ENCODE measurements around the gene CTNNBL1.

CTNNBL1 gene

GRCh38 chr20:37757550-37757949 lies 63.7 kb downstream of the CTNNBL1 start:
- Histone ChIP-seq H4K91ac (ENCODE audit: low read depth, low read length) (no peak overlapping the region), H2BK120ac (ENCODE audit: insufficient read depth, low read length, poor library complexity) (no peak overlapping the region), H3K4me3 (ENCODE audit: low read depth, low read length) (no peak overlapping the region), H3K4me1 (ENCODE audit: control insufficient read depth in 1 of 2, insufficient read depth in 2 of 2, low read length in 2 of 2) (no peaks in the 10 kb centered on the region), H2BK12ac (ENCODE audit: low read length) (no peak overlapping the region), H4K8ac (ENCODE audit: low read depth, low read length) (no peak overlapping the region), H3K4me2 (ENCODE audit: low read length) (no peak overlapping the region), H3K27me3 (ENCODE audit: insufficient read depth, low read length) (no peaks in the 10 kb centered on the region), H3K36me3 (ENCODE audit: control insufficient read depth in 1 of 2, insufficient read depth in 2 of 2, low read length in 2 of 2) (peaks cover 7 to 12% of the 10 kb centered on the region in 2 experiments), H3K79me2 (ENCODE audit: control insufficient read depth, insufficient read depth, low read length, poor library complexity) (no peaks in the 10 kb centered on the region), H2BK5ac (ENCODE audit: low read depth, low read length, poor library complexity) (no peak overlapping the region), H3K4ac (ENCODE audit: low read depth, low read length) (no peak overlapping the region), H2AFZ (ENCODE audit: insufficient read depth, low read length, poor library complexity) (no peak overlapping the region), H3K14ac (ENCODE audit: low read length) (no peak overlapping the region), H4K12ac (ENCODE audit: low read depth, low read length) (no peak overlapping the region), H3K23ac (ENCODE audit: low read length) (no peak overlapping the region), H3K27ac (ENCODE audit: low read depth, low read length) (no peak overlapping the region), H3K18ac (ENCODE audit: low read length) (no peak overlapping the region), H3K79me1 (ENCODE audit: low read length) (no peaks in the 10 kb centered on the region), H3K9ac (ENCODE audit: low read length) (no peak overlapping the region), H3K9me3 (ENCODE audit: insufficient read depth, low read depth, low read length) (no peaks in the 10 kb centered on the region), H2AK5ac (ENCODE audit: low read length) (no peak overlapping the region)
- WGBS (ENCODE audit: extremely low coverage, insufficient coverage, insufficient read length), result no CpG with 5 or more reads among the region's 6 CpGs
- no peak for DNase-seq

GRCh38 chr20:37758332-37758731 lies 64.5 kb downstream of the CTNNBL1 start:
- H2BK5ac ChIP-seq (ENCODE audit: low read depth, low read length, poor library complexity), result no peak overlapping the region
- H3K9me3 ChIP-seq (ENCODE audit: insufficient read depth, low read depth, low read length), result no peaks in the 10 kb centered on the region
- H2AK5ac ChIP-seq (ENCODE audit: low read length), result no peak overlapping the region
- no peak overlapping the region for H3K4ac ChIP-seq (ENCODE audit: low read depth, low read length)
- H2AFZ ChIP-seq (ENCODE audit: insufficient read depth, low read length, poor library complexity), result no peak overlapping the region
- no peak overlapping the region for H3K27ac ChIP-seq (ENCODE audit: low read depth, low read length)
- H4K8ac ChIP-seq (ENCODE audit: low read depth, low read length), result no peak overlapping the region
- H3K14ac ChIP-seq (ENCODE audit: low read length), result no peak overlapping the region
- no CpG with 5 or more reads among the region's 5 CpGs for WGBS (ENCODE audit: extremely low coverage, insufficient coverage, insufficient read length)
- DNase-seq, result no peak
- H3K18ac ChIP-seq (ENCODE audit: low read length), result no peak overlapping the region
- H3K36me3 ChIP-seq (ENCODE audit: control insufficient read depth in 1 of 2, insufficient read depth in 2 of 2, low read length in 2 of 2), result peaks cover 7 to 12% of the 10 kb centered on the region in 2 experiments
- H2BK120ac ChIP-seq (ENCODE audit: insufficient read depth, low read length, poor library complexity), result no peak overlapping the region
- no peaks in the 10 kb centered on the region for H3K4me1 ChIP-seq (ENCODE audit: control insufficient read depth in 1 of 2, insufficient read depth in 2 of 2, low read length in 2 of 2)
- H3K4me3 ChIP-seq (ENCODE audit: low read depth, low read length), result no peak overlapping the region
- no peak overlapping the region for H4K12ac ChIP-seq (ENCODE audit: low read depth, low read length)
- no peak overlapping the region for H2BK12ac ChIP-seq (ENCODE audit: low read length)
- no peak overlapping the region for H3K9ac ChIP-seq (ENCODE audit: low read length)
- no peaks in the 10 kb centered on the region for H3K27me3 ChIP-seq (ENCODE audit: insufficient read depth, low read length)
- no peak overlapping the region for H3K23ac ChIP-seq (ENCODE audit: low read length)
- no peak overlapping the region for H4K91ac ChIP-seq (ENCODE audit: low read depth, low read length)
- no peaks in the 10 kb centered on the region for H3K79me1 ChIP-seq (ENCODE audit: low read length)
- H3K79me2 ChIP-seq (ENCODE audit: control insufficient read depth, insufficient read depth, low read length, poor library complexity), result no peaks in the 10 kb centered on the region
- H3K4me2 ChIP-seq (ENCODE audit: low read length), result no peak overlapping the region

GRCh38 chr20:37759052-37759553 lies 65.3 kb downstream of the CTNNBL1 start:
- Histone ChIP-seq H3K27ac (ENCODE audit: low read depth, low read length) (no peak overlapping the region), H3K23ac (ENCODE audit: low read length) (no peak overlapping the region), H3K4ac (ENCODE audit: low read depth, low read length) (no peak overlapping the region), H2BK120ac (ENCODE audit: insufficient read depth, low read length, poor library complexity) (no peak overlapping the region), H2AFZ (ENCODE audit: insufficient read depth, low read length, poor library complexity) (no peak overlapping the region), H4K91ac (ENCODE audit: low read depth, low read length) (no peak overlapping the region), H3K27me3 (ENCODE audit: insufficient read depth, low read length) (no peaks in the 10 kb centered on the region), H3K14ac (ENCODE audit: low read length) (no peak overlapping the region), H4K12ac (ENCODE audit: low read depth, low read length) (no peak overlapping the region), H3K79me2 (ENCODE audit: control insufficient read depth, insufficient read depth, low read length, poor library complexity) (no peaks in the 10 kb centered on the region), H2AK5ac (ENCODE audit: low read length) (no peak overlapping the region), H4K8ac (ENCODE audit: low read depth, low read length) (no peak overlapping the region), H2BK12ac (ENCODE audit: low read length) (no peak overlapping the region), H3K9ac (ENCODE audit: low read length) (no peak overlapping the region), H3K9me3 (ENCODE audit: insufficient read depth, low read depth, low read length) (no peaks in the 10 kb centered on the region), H3K18ac (ENCODE audit: low read length) (no peak overlapping the region), H3K36me3 (ENCODE audit: control insufficient read depth in 1 of 2, insufficient read depth in 2 of 2, low read length in 2 of 2) (peaks cover 7 to 12% of the 10 kb centered on the region in 2 experiments), H3K4me1 (ENCODE audit: control insufficient read depth in 1 of 2, insufficient read depth in 2 of 2, low read length in 2 of 2) (no peaks in the 10 kb centered on the region), H2BK5ac (ENCODE audit: low read depth, low read length, poor library complexity) (no peak overlapping the region), H3K79me1 (ENCODE audit: low read length) (no peaks in the 10 kb centered on the region), H3K4me2 (ENCODE audit: low read length) (no peak overlapping the region), H3K4me3 (ENCODE audit: low read depth, low read length) (no peak overlapping the region)
- WGBS (ENCODE audit: extremely low coverage, insufficient coverage, insufficient read length), result no CpG with 5 or more reads among the region's 6 CpGs
- no peak for DNase-seq

GRCh38 chr20:37759761-37760209 lies 66.0 kb downstream of the CTNNBL1 start:
- Histone ChIP-seq H3K4me2 (ENCODE audit: low read length) (no peak overlapping the region), H4K12ac (ENCODE audit: low read depth, low read length) (no peak overlapping the region), H2AK5ac (ENCODE audit: low read length) (no peak overlapping the region), H4K91ac (ENCODE audit: low read depth, low read length) (no peak overlapping the region), H3K14ac (ENCODE audit: low read length) (no peak overlapping the region), H2AFZ (ENCODE audit: insufficient read depth, low read length, poor library complexity) (no peak overlapping the region), H3K9ac (ENCODE audit: low read length) (no peak overlapping the region), H3K23ac (ENCODE audit: low read length) (no peak overlapping the region), H3K9me3 (ENCODE audit: insufficient read depth, low read depth, low read length) (no peaks in the 10 kb centered on the region), H2BK5ac (ENCODE audit: low read depth, low read length, poor library complexity) (no peak overlapping the region), H2BK120ac (ENCODE audit: insufficient read depth, low read length, poor library complexity) (no peak overlapping the region), H3K79me2 (ENCODE audit: control insufficient read depth, insufficient read depth, low read length, poor library complexity) (no peaks in the 10 kb centered on the region), H4K8ac (ENCODE audit: low read depth, low read length) (no peak overlapping the region), H3K4ac (ENCODE audit: low read depth, low read length) (no peak overlapping the region), H3K36me3 (ENCODE audit: control insufficient read depth in 1 of 2, insufficient read depth in 2 of 2, low read length in 2 of 2) (peaks cover 7 to 12% of the 10 kb centered on the region in 2 experiments), H3K4me3 (ENCODE audit: low read depth, low read length) (no peak overlapping the region), H2BK12ac (ENCODE audit: low read length) (no peak overlapping the region), H3K4me1 (ENCODE audit: control insufficient read depth in 1 of 2, insufficient read depth in 2 of 2, low read length in 2 of 2) (peaks cover 0 to 2% of the 10 kb centered on the region in 2 experiments), H3K27ac (ENCODE audit: low read depth, low read length) (no peak overlapping the region), H3K18ac (ENCODE audit: low read length) (no peak overlapping the region), H3K27me3 (ENCODE audit: insufficient read depth, low read length) (no peaks in the 10 kb centered on the region), H3K79me1 (ENCODE audit: low read length) (no peaks in the 10 kb centered on the region)
- WGBS (ENCODE audit: extremely low coverage, insufficient coverage, insufficient read length), result no CpG with 5 or more reads among the region's 5 CpGs
- DNase-seq, result no peak
